22Rv1 (cell line): ENCODE data around the gene ARL13B.
A peak's percentile ranks its signal among the peaks of the same experiment; 100 is the strongest.
"Not testable (repeated sequence)": the region's sequence is repeated elsewhere in the genome, so short reads cannot be mapped to it uniquely, and the experiment has no call there.

Experiments
- H3K27ac ChIP-seq: fragments of 450-650 bp; 2 replicates; pipeline ENCODE4 v1.5.1; 2017
- CTCF ChIP-seq: fragments of 450-650 bp; IDR thresholded peaks from 2 replicates; pipeline ENCODE4 v1.5.1; 2017; ENCODE audit warnings: mild to moderate bottlenecking
- ZFX ChIP-seq: fragments of 450-650 bp; IDR thresholded peaks from 2 replicates; pipeline ENCODE4 v1.6.1; 2017; ENCODE audit warnings: antibody characterized with exemption, borderline replicate concordance

Gene ARL13B

GRCh38 chr3:93979850-93980676 lies at the start of gene ARL13B:
Gene ARL13B (plus strand): TSS chr3:93980155. CDS start chr3:93980424, 269 bp downstream.
- TF ChIP-seq ZFX (no peak), CTCF (no peak)
- H3K27ac ChIP-seq = peak within 1 kb of the TSS; percentile 80

- TF ChIP-seq ZFX (no peak), CTCF (no peak)
Measured at GRCh38 chr3:93931597-93932229, 48.2 kb upstream of the ARL13B start.

GRCh38 chr3:93934366-93935046 lies 45.4 kb upstream of the ARL13B start:
- no peak for TF ChIP-seq CTCF
- TF ChIP-seq ZFX = no peak
- H3K27ac ChIP-seq = no peak overlapping the region

More at GRCh38 chr3:93931597-93932229, 48.2 kb upstream of the ARL13B start:
- no peak overlapping the region for H3K27ac ChIP-seq

- H3K27ac ChIP-seq = no peak overlapping the region
- no peak for TF ChIP-seq ZFX
- no peak for TF ChIP-seq CTCF
Measured at GRCh38 chr3:93936549-93936948, 43.4 kb upstream of the ARL13B start.

- not testable (repeated sequence) for H3K27ac ChIP-seq
Measured at GRCh38 chr3:93937485-93937884, 42.5 kb upstream of the ARL13B start.

GRCh38 chr3:93949958-93950357 lies 30.0 kb upstream of the ARL13B start:
- H3K27ac ChIP-seq = peak overlapping the region; percentile 52

- no peak for TF ChIP-seq CTCF
- TF ChIP-seq ZFX = no peak
- H3K27ac ChIP-seq = no peak overlapping the region
Measured at GRCh38 chr3:93961026-93961425, 18.9 kb upstream of the ARL13B start.

GRCh38 chr3:93961489-93961888 lies 18.5 kb upstream of the ARL13B start:
- H3K27ac ChIP-seq = no peak overlapping the region

More at GRCh38 chr3:93961489-93961888, 18.5 kb upstream of the ARL13B start:
- TF ChIP-seq CTCF (no peak), ZFX (no peak)
